HCT116 (cell line): ENCODE results near the gene HCRTR1. TPM values are rescaled to one million over a fixed set of nuclear protein-coding genes. Genes with fewer than 3 reads are reported as not detected.

ENCODE experiments used
- ATAC-seq: fragments of 200-7000 bp; cut with Tn5 transposase; 2 replicates; pipeline ENCODE4 v1.9.1; 2020; ENCODE audit warnings: mild to moderate bottlenecking, moderate library complexity
- BruUV-seq: library from RNA; stranded (reverse); fragments of 400-500 nt; replicated peaks from 2 replicates; lab custom pipeline; 2021; lab: Mats Ljungman, UMichigan
- CTCF ChIA-PET: fragments of 300-600 bp; sonication (Branson Sonifier 250); formaldehyde crosslinking; loops from one replicate; lab custom pipeline; 2021; ENCODE audit warnings: antibody characterized with exemption; lab: Charles Lee
- POLR2A ChIA-PET: fragments of 300-600, 350-600 bp; sonication (Branson Sonifier 250); formaldehyde crosslinking; loops from one replicate; lab custom pipeline; 2021; ENCODE audit warnings: antibody characterized with exemption; lab: Charles Lee
- RAD21 ChIA-PET, 2 experiments: fragments of 300-600 bp; sonication (Branson Sonifier 250); formaldehyde crosslinking; loops; one replicate each; lab custom pipeline; 2023; ENCODE audit warnings: low total read pairs in 2 of 2; ENCODE audit not compliant: uncharacterized antibody in 2 of 2, unreplicated experiment in 2 of 2, low non-redundant PET in 1 of 2; lab: Charles Lee
- DNase-seq: peaks from one replicate; pipeline ENCODE4 v3.0.0-alpha.2; 2010; ENCODE audit warnings: low read depth, low spot score
- H2AFZ ChIP-seq: fragments of 200-600 bp; shearing (Covaris generic), sonication (generic); 2 replicates; pipeline ENCODE4 v1.6.1; 2017; ENCODE audit warnings: low read depth, mixed run types, mixed read lengths, antibody characterized with exemption, low read length; ENCODE audit not compliant: poor library complexity, severe bottlenecking
- H3K27ac ChIP-seq: 2 replicates; pipeline ENCODE4 v1.5.1; 2012; ENCODE audit warnings: low read depth, low read length
- H3K27me3 ChIP-seq: fragments of 200-600 bp; sonication (generic); 2 replicates; pipeline ENCODE4 v1.6.1; 2016; ENCODE audit warnings: mixed run types, low read length, mixed read lengths; ENCODE audit not compliant: insufficient read depth
- H3K36me3 ChIP-seq, 2 experiments: fragments of 200-500 bp in 1 of 2; fragments of 200-600 bp in 1 of 2; sonication (Bioruptor generic) in 1 of 2; sonication (generic) in 1 of 2; 2 replicates each; pipeline versions ENCODE4 v1.5.1 to v1.6.1; 2014 to 2016; ENCODE audit warnings: low read length in 2 of 2, inconsistent platforms in 1 of 2, mixed read lengths in 1 of 2, mixed run types in 1 of 2; ENCODE audit not compliant: insufficient read depth in 2 of 2, control insufficient read depth in 1 of 2
- H3K4me1 ChIP-seq, 2 experiments: fragments of 200-600 bp in 1 of 2; sonication (generic) in 1 of 2; 2 replicates each; pipeline versions ENCODE4 v1.5.1 to v1.6.1; 2012 to 2017; ENCODE audit warnings: low read length in 2 of 2, inconsistent platforms in 1 of 2, mild to moderate bottlenecking in 1 of 2, mixed read lengths in 1 of 2, mixed run types in 1 of 2, moderate library complexity in 1 of 2; ENCODE audit not compliant: insufficient read depth in 2 of 2, control insufficient read depth in 1 of 2
- H3K4me2 ChIP-seq: fragments of 200-600 bp; sonication (generic); 2 replicates; pipeline ENCODE4 v1.6.1; 2017; ENCODE audit warnings: mixed run types, low read length, mixed read lengths
- H3K4me3 ChIP-seq, 2 experiments: fragments of 200-600 bp in 1 of 2; sonication (generic) in 1 of 2; replicated peaks in 1 of 2; 2 replicates each; pipeline ENCODE4 v1.5.1; 2011 to 2016; ENCODE audit warnings: low read length in 2 of 2, control low read depth in 1 of 2, low read depth in 1 of 2, mild to moderate bottlenecking in 1 of 2, mixed read lengths in 1 of 2, mixed run types in 1 of 2
- H3K79me2 ChIP-seq: fragments of 200-600 bp; sonication (generic); 2 replicates; pipeline ENCODE4 v1.6.1; 2017; ENCODE audit warnings: mild to moderate bottlenecking, mixed run types, low read length, moderate library complexity, mixed read lengths; ENCODE audit not compliant: insufficient read depth
- H3K9ac ChIP-seq: fragments of 200-600 bp; sonication (generic); 2 replicates; pipeline ENCODE4 v1.6.1; 2016; ENCODE audit warnings: low read length, mixed read lengths
- H3K9me2 ChIP-seq: fragments of 200-600 bp; sonication (generic), shearing (Covaris generic); 2 replicates; pipeline ENCODE4 v1.6.1; 2017; ENCODE audit warnings: mixed run types, mild to moderate bottlenecking, moderate library complexity; ENCODE audit not compliant: insufficient read depth
- H3K9me3 ChIP-seq, 2 experiments: fragments of 200-500 bp in 1 of 2; fragments of 200-600 bp in 1 of 2; sonication (Bioruptor generic) in 1 of 2; sonication (generic) in 1 of 2; 2 replicates each; pipeline ENCODE4 v1.6.1; 2014 to 2017; ENCODE audit warnings: low read length in 2 of 2, mixed read lengths in 2 of 2, inconsistent platforms in 1 of 2, low read depth in 1 of 2, mild to moderate bottlenecking in 1 of 2, mixed run types in 1 of 2, moderate library complexity in 1 of 2; ENCODE audit not compliant: control insufficient read depth in 1 of 2, insufficient read depth in 1 of 2
- H4K20me1 ChIP-seq: fragments of 200-600 bp; sonication (generic), shearing (Covaris generic); 2 replicates; pipeline ENCODE4 v1.6.1; 2017; ENCODE audit warnings: mixed run types, mild to moderate bottlenecking, moderate library complexity; ENCODE audit not compliant: insufficient read depth
- CEBPB ChIP-seq: IDR thresholded peaks from 2 replicates; pipeline ENCODE4 v1.6.1; 2012; ENCODE audit warnings: low read depth
- EGR1 ChIP-seq: IDR thresholded peaks from 2 replicates; pipeline ENCODE4 v1.6.1; 2012; ENCODE audit warnings: low read depth
- ELF1 ChIP-seq: IDR thresholded peaks from 2 replicates; pipeline ENCODE4 v1.6.1; 2012; ENCODE audit warnings: low read depth, borderline replicate concordance
- JUND ChIP-seq: IDR thresholded peaks from 2 replicates; pipeline ENCODE4 v1.6.1; 2012
- POLR2A ChIP-seq: IDR thresholded peaks from 2 replicates; pipeline ENCODE4 v1.7.0; 2011; ENCODE audit warnings: borderline replicate concordance; ENCODE audit not compliant: insufficient read depth, insufficient read length; ENCODE audit errors: extremely low read depth
- POLR2AphosphoS5 ChIP-seq: IDR thresholded peaks from 2 replicates; pipeline ENCODE4 v1.6.1; 2011; ENCODE audit warnings: mild to moderate bottlenecking, low read depth, low read length, moderate library complexity
- SP1 ChIP-seq: IDR thresholded peaks from 2 replicates; pipeline ENCODE4 v1.6.1; 2012; ENCODE audit warnings: low read depth
- ZFX ChIP-seq: fragments of 450-650 bp; IDR thresholded peaks from 2 replicates; pipeline ENCODE4 v1.6.1; 2017
- intact Hi-C: fragments of 100-400 bp; cut with micrococcal nuclease; formaldehyde crosslinking; loops from 2 replicates; pipeline ENCODE4 v1.10.0; 2022
- total RNA-seq: library from RNA; stranded (reverse); gene quantifications from one replicate; pipeline ENCODE4 v1.2.1, GENCODE V29; 2021; ENCODE audit not compliant: unreplicated experiment
- TF ChIP-seq, protein P1 (sequence below): IDR thresholded peaks from 2 replicates; pipeline ENCODE4 v1.6.1; 2012
- TF ChIP-seq, protein P2 (sequence below): IDR thresholded peaks from 2 replicates; pipeline ENCODE4 v1.6.1; 2012
- TF ChIP-seq, protein P3 (sequence below): IDR thresholded peaks from 2 replicates; pipeline ENCODE4 v1.6.1; 2012; ENCODE audit warnings: low read depth
- TF ChIP-seq, protein P4 (sequence below), 3 experiments: fragments of 200-600 bp in 1 of 3; sonication (generic) in 1 of 3; IDR thresholded peaks in 2 of 3; conservative IDR thresholded peaks in 1 of 3; 2 replicates each; pipeline ENCODE4 v1.5.1; 2012 to 2017; ENCODE audit warnings: low read depth in 2 of 3, low read length in 2 of 3, antibody characterized with exemption in 1 of 3, borderline replicate concordance in 1 of 3, control low read depth in 1 of 3, mild to moderate bottlenecking in 1 of 3, mixed read lengths in 1 of 3, mixed run types in 1 of 3, moderate library complexity in 1 of 3; ENCODE audit not compliant: insufficient read depth in 1 of 3
- TF ChIP-seq, protein P5 (sequence below): IDR thresholded peaks from 2 replicates; pipeline ENCODE4 v1.6.1; 2011; ENCODE audit warnings: mild to moderate bottlenecking, low read length, moderate library complexity; ENCODE audit not compliant: insufficient replicate concordance; ENCODE audit errors: extremely low read depth

HCRTR1 gene
- total RNA-seq, 1 experiment from 2014 or later = not detected

DNA sequence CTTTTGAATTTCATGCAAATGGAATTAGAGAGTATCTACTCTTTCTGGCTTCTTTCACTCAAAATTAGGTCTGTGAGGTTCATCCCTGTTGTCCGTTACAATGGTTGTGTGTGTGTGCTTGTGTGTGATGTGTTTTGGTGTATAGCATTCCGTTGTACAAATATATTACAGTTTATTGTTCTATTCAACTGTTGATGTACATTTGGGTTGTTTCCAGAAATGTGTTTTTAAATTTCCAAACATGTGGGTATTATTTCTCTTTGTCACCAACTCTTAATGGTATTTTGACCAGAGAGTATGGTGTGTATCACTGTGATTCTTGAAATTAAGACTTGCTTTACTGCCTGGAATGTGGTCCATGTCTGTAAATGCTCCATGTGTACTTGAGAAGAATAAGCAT, 16.8 kb upstream of the HCRTR1 start:
- RAD21 ChIA-PET = no interaction called here
- POLR2A ChIA-PET = no interaction called here
- no peak overlapping the region for H3K27ac ChIP-seq
- H2AFZ ChIP-seq = no peak overlapping the region
- no peaks in the 10 kb centered on the region for H3K9me3 ChIP-seq
- BruUV-seq = no TSS peak
- H3K9me2 ChIP-seq = no peaks in the 10 kb centered on the region
- intact Hi-C loops = no loop called here
- H3K79me2 ChIP-seq = no peaks in the 10 kb centered on the region
- H3K36me3 ChIP-seq = no peaks in the 10 kb centered on the region
- no peaks in the 10 kb centered on the region for H4K20me1 ChIP-seq
- TF ChIP-seq ZFX (no peak), JUND (no peak), CEBPB (no peak), POLR2AphosphoS5 (no peak)
- TF ChIP-seq, protein P1, sequence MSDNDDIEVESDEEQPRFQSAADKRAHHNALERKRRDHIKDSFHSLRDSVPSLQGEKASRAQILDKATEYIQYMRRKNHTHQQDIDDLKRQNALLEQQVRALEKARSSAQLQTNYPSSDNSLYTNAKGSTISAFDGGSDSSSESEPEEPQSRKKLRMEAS = no peak
- TF ChIP-seq, protein P2, sequence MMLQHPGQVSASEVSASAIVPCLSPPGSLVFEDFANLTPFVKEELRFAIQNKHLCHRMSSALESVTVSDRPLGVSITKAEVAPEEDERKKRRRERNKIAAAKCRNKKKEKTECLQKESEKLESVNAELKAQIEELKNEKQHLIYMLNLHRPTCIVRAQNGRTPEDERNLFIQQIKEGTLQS = no peak
- TF ChIP-seq, all 23 proteins: peak for 0
- Histone ChIP-seq H3K9ac (no peak overlapping the region), H3K27me3 (no peaks in the 10 kb centered on the region), H3K4me2 (no peak overlapping the region), H3K4me3 (no peak overlapping the region), H3K4me1 (no peaks in the 10 kb centered on the region)
- DNase-seq (no peak), ATAC-seq (no peak)
- CTCF ChIA-PET = no interaction called here

DNA sequence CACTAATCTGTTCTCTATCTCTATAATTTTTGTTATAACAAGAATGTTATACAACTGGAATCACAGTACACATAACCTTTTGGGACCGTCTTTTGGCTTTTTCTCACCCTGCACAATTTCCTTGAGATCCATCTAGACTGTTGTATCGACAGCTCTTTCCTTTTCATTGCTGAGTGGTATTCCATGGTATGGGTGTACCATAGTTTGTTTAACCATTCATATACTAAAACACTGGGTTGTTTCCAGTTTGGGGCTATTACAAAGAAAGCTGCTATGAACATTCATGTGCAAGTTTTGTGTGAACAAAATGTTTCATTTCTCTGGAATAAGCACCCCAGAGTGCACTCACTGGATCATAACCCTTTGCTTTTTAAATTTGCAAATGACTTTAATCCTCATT, 15.4 kb upstream of the HCRTR1 start:
- ChIA-PET CTCF (no interaction called here), POLR2A (no interaction called here), RAD21 (no interaction called here)
- Histone ChIP-seq H3K27me3 (no peaks in the 10 kb centered on the region), H3K9ac (no peak overlapping the region), H3K4me3 (no peak overlapping the region), H3K36me3 (no peaks in the 10 kb centered on the region), H3K79me2 (no peaks in the 10 kb centered on the region), H3K4me2 (no peak overlapping the region), H4K20me1 (no peaks in the 10 kb centered on the region), H3K27ac (no peak overlapping the region), H3K9me2 (no peaks in the 10 kb centered on the region), H3K9me3 (no peaks in the 10 kb centered on the region), H2AFZ (no peak overlapping the region), H3K4me1 (no peaks in the 10 kb centered on the region)
- ATAC-seq (no peak), DNase-seq (no peak)
- intact Hi-C loops = no loop called here
- BruUV-seq = no TSS peak
- TF ChIP-seq POLR2A (no peak), ELF1 (no peak), EGR1 (no peak), POLR2AphosphoS5 (no peak), SP1 (no peak), CEBPB (no peak)
- TF ChIP-seq, protein P3, sequence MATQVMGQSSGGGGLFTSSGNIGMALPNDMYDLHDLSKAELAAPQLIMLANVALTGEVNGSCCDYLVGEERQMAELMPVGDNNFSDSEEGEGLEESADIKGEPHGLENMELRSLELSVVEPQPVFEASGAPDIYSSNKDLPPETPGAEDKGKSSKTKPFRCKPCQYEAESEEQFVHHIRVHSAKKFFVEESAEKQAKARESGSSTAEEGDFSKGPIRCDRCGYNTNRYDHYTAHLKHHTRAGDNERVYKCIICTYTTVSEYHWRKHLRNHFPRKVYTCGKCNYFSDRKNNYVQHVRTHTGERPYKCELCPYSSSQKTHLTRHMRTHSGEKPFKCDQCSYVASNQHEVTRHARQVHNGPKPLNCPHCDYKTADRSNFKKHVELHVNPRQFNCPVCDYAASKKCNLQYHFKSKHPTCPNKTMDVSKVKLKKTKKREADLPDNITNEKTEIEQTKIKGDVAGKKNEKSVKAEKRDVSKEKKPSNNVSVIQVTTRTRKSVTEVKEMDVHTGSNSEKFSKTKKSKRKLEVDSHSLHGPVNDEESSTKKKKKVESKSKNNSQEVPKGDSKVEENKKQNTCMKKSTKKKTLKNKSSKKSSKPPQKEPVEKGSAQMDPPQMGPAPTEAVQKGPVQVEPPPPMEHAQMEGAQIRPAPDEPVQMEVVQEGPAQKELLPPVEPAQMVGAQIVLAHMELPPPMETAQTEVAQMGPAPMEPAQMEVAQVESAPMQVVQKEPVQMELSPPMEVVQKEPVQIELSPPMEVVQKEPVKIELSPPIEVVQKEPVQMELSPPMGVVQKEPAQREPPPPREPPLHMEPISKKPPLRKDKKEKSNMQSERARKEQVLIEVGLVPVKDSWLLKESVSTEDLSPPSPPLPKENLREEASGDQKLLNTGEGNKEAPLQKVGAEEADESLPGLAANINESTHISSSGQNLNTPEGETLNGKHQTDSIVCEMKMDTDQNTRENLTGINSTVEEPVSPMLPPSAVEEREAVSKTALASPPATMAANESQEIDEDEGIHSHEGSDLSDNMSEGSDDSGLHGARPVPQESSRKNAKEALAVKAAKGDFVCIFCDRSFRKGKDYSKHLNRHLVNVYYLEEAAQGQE = no peak
- TF ChIP-seq, protein P4, sequence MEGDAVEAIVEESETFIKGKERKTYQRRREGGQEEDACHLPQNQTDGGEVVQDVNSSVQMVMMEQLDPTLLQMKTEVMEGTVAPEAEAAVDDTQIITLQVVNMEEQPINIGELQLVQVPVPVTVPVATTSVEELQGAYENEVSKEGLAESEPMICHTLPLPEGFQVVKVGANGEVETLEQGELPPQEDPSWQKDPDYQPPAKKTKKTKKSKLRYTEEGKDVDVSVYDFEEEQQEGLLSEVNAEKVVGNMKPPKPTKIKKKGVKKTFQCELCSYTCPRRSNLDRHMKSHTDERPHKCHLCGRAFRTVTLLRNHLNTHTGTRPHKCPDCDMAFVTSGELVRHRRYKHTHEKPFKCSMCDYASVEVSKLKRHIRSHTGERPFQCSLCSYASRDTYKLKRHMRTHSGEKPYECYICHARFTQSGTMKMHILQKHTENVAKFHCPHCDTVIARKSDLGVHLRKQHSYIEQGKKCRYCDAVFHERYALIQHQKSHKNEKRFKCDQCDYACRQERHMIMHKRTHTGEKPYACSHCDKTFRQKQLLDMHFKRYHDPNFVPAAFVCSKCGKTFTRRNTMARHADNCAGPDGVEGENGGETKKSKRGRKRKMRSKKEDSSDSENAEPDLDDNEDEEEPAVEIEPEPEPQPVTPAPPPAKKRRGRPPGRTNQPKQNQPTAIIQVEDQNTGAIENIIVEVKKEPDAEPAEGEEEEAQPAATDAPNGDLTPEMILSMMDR (IDR thresholded peaks at IDR 0.05 in 2 of 3, conservative IDR thresholded peaks at IDR 0.05 in 1 of 3; ENCODE audit: borderline replicate concordance in 1 of 3, insufficient read depth in 1 of 3, low read depth in 2 of 3, low read length in 2 of 3) = no peak
- TF ChIP-seq, protein P5, sequence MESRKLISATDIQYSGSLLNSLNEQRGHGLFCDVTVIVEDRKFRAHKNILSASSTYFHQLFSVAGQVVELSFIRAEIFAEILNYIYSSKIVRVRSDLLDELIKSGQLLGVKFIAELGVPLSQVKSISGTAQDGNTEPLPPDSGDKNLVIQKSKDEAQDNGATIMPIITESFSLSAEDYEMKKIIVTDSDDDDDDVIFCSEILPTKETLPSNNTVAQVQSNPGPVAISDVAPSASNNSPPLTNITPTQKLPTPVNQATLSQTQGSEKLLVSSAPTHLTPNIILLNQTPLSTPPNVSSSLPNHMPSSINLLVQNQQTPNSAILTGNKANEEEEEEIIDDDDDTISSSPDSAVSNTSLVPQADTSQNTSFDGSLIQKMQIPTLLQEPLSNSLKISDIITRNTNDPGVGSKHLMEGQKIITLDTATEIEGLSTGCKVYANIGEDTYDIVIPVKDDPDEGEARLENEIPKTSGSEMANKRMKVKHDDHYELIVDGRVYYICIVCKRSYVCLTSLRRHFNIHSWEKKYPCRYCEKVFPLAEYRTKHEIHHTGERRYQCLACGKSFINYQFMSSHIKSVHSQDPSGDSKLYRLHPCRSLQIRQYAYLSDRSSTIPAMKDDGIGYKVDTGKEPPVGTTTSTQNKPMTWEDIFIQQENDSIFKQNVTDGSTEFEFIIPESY = no peak
